B cell (primary cell): ENCODE data around the gene KCNQ2.

Experiments used
- EZH2 ChIP-seq: IDR thresholded peaks from 2 replicates; pipeline ENCODE4 v1.6.1; 2012; ENCODE audit warnings: borderline replicate concordance, low read depth, mild to moderate bottlenecking, moderate library complexity, low read length; ENCODE audit not compliant: insufficient read depth, poor library complexity, severe bottlenecking
- TF ChIP-seq, protein P1 (sequence below): fragments of 200-600 bp; IDR thresholded peaks from one replicate; pipeline ENCODE4 v1.8.0; 2022; ENCODE audit warnings: antibody characterized with exemption, mild to moderate bottlenecking

DNA sequence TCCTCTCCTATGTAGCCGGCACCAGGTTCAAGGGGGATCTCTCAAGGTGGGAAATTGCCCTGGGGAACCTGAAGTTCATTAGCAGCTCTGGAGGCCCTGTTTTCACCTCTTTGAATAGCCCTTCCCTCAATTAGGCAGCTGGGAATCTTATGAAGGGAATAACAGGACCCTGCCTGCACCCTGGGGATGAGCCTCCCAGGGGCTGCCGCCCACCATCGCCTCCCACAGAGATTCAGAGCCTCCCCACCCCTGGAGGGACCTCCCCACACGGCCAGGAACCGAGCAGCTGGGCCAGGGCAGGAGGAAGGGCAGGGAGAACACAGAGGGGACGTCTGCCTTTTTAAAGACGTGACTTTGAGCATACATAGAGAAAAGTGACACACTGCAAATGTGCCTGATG lies 31.1 kb upstream of the KCNQ2 start:
- TF ChIP-seq, protein P1, sequence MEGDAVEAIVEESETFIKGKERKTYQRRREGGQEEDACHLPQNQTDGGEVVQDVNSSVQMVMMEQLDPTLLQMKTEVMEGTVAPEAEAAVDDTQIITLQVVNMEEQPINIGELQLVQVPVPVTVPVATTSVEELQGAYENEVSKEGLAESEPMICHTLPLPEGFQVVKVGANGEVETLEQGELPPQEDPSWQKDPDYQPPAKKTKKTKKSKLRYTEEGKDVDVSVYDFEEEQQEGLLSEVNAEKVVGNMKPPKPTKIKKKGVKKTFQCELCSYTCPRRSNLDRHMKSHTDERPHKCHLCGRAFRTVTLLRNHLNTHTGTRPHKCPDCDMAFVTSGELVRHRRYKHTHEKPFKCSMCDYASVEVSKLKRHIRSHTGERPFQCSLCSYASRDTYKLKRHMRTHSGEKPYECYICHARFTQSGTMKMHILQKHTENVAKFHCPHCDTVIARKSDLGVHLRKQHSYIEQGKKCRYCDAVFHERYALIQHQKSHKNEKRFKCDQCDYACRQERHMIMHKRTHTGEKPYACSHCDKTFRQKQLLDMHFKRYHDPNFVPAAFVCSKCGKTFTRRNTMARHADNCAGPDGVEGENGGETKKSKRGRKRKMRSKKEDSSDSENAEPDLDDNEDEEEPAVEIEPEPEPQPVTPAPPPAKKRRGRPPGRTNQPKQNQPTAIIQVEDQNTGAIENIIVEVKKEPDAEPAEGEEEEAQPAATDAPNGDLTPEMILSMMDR, result no peak
- TF ChIP-seq EZH2, result no peak
